Inflammatory macrophage treated with lipopolysaccharide for 1 hour (primary cell): ENCODE measurements around the gene FOXL3.
A peak's percentile ranks its signal among the peaks of the same experiment; 100 is the strongest.

ENCODE experiments used
- DNase-seq, 2 donors: peaks; one replicate each; pipeline ENCODE4 v3.0.0-alpha.2; 2020 to 2022

The FOXL3 gene

GRCh38 chr7:304574-305409 lies 14.8 kb downstream of the FOXL3 start:
- no peak for DNase-seq

DNA sequence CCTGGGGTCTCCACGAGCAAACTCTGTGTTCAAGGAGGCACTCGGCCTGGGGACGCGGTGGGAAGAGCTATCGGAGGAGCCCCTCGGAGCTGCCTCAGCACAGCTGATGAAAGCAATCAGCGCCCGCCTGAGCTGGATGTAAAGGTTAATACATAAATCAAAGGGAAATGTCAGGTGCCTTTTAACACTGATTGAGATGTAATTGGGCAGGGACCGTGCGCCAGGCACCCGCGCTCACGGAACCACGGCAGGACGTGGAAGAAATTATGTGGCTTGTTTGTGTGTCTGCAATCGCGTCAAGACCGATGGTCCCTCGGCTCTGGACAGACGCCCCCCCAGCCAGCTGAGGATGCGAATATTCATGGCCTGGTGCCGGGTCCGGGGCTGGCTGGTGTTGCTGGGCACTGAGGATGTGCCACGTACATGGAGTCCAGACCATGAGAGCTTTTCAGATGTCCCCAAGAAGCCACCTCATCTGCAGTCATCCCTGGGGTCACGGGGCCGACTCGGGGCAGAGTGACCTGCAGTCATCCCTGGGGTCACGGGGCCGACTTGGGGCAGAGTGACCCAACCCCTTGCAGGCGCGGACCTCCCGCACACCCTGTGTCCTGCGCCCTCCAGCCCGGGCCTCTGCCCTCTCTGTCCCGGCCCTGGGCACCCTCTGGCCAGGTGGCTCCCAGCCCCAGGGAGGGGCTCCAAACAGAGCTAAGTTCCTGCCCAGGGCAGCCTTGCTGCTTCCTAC lies 15.6 kb downstream of the FOXL3 start:
- no peak for DNase-seq

DNA sequence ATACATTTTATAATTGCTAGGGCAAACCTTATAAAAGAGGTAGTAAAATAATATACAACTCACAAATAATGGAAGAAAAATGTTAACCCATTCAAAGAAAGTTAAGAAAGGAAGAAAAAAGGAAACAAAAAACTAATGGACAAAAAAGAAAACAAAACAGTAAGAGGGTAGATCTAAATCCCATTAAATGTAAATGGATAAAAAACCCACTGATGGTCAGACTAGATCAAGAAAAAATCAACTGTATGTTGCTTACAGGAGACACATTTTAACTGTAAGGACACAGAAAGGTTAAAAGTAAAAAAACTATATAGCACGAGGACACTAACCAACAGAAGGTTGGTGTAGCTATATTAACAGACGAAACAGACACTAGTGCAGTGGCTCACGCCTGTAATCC lies 18.0 kb downstream of the FOXL3 start:
- DNase-seq, result no peak

DNA sequence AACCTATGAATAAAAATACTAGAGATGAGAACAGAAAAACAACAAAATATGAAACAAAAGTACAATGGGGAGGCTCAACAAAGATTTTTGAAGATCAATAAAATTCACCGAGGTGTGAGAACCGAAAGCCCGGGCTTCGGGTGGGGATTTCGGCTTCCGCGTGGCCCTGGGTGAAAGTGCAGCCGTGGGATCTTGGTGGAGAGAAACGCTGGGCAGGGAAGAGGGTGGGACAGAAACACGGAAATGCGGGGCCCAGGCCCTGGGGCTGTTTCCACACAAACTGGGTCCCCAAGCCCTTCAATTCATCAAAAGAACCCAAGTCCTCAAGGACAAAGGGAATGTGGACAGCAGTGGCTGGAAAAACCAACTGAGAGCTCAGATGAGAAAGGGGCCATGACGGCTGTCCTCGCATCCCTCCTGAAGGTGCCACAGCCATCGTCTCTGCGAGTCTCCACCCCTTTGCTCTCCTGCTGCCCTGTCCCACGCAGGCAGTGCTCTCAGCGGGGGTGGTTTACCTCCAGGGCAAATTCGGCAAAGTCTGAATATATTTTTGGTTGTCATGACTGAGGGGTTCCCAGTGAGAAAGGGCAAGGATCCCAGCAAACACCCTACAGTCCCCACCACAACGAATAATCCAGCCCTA lies 19.7 kb downstream of the FOXL3 start:
- no peak for DNase-seq

- no peak for DNase-seq
Measured at GRCh38 chr7:311131-311680, 21.2 kb downstream of the FOXL3 start.

DNA sequence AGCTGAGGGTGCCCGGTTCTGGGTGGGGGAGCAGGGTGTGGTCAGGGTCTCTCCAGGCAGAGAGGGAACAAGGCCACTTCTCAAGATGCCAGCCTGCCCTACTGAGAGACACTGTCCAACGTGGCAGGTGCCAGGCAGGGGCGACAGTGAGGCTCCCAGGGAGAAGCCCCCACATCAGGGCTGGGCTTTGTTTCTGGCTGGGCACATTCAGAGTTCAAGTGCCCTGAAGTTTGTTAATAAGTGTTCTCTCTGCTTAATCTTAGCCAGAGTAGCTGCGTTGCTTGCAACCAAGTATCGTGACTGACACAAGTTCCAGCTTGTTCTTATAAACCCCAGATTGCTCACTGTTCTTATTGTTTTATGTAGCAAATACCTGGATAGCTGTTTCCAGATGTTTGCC lies 21.8 kb downstream of the FOXL3 start:
- no peak for DNase-seq

GRCh38 chr7:312424-312823 lies 22.5 kb downstream of the FOXL3 start:
- no peak for DNase-seq

- no peak for DNase-seq
Measured at GRCh38 chr7:314853-315252, 24.9 kb downstream of the FOXL3 start.

GRCh38 chr7:315516-316265 lies 25.7 kb downstream of the FOXL3 start:
- DNase-seq, result no peak

- no peak for DNase-seq
Measured at GRCh38 chr7:317643-318405, 27.9 kb downstream of the FOXL3 start.

GRCh38 chr7:318476-318875 lies 28.5 kb downstream of the FOXL3 start:
- DNase-seq, result no peak

DNA sequence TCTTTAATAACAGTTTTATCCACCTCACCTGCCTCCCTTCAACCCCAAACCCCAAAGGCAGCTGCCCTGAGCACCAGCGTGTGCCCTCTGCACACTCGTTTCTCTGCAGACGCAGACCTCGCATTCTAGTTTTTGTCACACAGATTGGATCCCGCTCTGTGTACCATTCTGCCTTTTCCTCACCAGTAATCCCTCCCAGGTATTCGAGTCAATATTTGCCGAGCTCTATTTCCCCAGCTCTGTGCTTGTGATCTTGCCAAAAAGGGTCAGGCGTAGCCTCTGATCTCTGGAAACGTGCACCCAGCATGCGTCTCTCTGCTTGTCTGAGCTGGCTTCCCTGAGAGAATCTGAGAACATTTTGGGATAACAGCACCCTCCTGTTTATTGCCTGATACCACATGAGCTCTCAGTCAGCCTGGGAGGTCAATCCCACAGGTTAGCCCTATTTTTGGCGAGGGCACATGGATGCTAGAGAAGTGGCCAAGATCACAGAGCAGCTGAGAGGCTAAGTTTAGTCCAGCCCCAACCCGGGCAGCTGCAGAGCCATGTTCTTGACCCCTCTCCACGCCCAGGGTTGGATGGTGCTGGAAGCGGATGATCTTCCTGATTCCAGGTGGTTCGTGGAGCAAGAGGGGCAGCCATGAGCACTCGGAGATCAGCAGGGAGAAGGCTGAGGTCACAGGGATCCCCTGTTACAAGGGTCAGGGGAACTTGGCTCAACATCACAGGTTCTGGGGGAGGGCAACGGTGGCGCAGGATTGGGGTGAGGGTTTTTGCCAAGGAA lies 29.1 kb downstream of the FOXL3 start:
- DNase-seq, result no peak

- no peak for DNase-seq
Measured at GRCh38 chr7:320297-320696, 30.3 kb downstream of the FOXL3 start.

- peak; percentile 6 to 57 for DNase-seq
Measured at GRCh38 chr7:322111-322671, 32.2 kb downstream of the FOXL3 start.

- no peak for DNase-seq
Measured at GRCh38 chr7:322708-323111, 32.7 kb downstream of the FOXL3 start.

- DNase-seq, result no peak
Measured at GRCh38 chr7:323410-323809, 33.4 kb downstream of the FOXL3 start.

DNA sequence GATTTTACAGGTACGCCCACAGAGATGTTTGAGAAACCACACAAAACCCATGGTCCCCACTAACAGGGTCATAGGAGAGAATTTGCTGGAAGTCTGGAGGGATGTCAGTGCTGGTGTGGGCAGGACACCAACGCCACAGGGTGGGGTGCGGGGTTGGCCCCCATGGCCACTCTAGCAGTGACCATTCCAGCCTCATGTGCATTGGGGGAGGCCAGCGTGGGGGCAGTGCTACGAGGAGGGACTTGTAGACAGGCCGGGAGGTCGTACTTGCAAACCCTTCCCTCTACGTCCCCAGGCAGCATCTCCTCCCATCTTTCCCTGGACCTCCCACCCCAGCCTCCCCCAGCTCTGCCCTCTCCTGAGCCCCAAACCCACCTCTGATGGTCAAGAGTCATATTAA lies 34.0 kb downstream of the FOXL3 start:
- no peak for DNase-seq

- DNase-seq, result no peak
Measured at GRCh38 chr7:325051-325798, 35.3 kb downstream of the FOXL3 start.

DNA sequence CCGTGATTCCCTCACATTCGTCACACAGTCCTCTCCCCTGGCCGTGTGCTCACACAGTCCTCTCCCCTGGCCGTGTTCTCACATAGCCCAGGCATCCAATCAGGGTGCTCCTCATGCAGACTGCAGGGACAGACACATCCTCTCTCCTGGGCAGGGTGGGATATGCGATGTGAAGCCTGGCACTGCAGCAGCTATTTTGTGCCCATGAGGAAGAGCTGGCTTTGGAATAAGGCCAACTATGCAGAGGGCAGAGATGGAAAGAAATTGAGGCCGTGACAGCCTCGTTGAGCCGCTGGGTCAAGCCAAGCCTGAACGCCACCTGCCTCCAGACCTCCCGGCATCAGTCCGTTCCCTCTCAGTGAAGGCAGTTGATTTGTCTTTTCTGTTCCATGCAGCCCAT lies 35.8 kb downstream of the FOXL3 start:
- no peak for DNase-seq

GRCh38 chr7:326273-326672 lies 36.3 kb downstream of the FOXL3 start:
- no peak for DNase-seq
